Measurements from ENCODE around the gene OPHN1. TPM values are rescaled to one million over a fixed set of nuclear protein-coding genes. Genes with fewer than 3 reads are reported as not detected.

The OPHN1 gene
- total RNA-seq, 4 donors from 2014 or later: 3.9 to 20.6 (median 6.7) TPM

DNA sequence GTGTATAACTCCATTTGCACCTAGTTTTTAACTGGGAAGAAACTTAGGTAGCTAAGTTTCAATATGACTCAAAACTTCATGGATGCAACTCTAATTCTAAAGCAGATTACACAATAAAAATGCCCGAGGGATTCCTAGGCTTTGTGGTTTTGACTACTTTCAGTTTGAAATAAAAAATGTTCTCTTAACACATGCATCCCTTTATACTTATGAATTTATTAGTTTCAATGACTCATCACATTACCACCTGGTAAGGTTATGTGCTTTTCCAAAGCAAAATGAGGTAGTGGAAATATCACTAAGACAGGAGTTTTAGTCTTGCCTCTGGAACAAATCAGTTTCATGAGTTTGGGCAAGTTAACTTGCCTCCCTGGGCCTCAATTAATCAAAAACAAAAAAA is 125.5 kb downstream of the OPHN1 start:
- no peak for DNase-seq
- Histone ChIP-seq H3K27me3 (no peaks in the 10 kb centered on the region), H3K36me3 (no peaks in the 10 kb centered on the region), H3K4me3 (no peak overlapping the region), H3K9me3 (no peaks in the 10 kb centered on the region), H3K27ac (no peak overlapping the region), H3K4me1 (no peaks in the 10 kb centered on the region)
- TF ChIP-seq, protein P1, sequence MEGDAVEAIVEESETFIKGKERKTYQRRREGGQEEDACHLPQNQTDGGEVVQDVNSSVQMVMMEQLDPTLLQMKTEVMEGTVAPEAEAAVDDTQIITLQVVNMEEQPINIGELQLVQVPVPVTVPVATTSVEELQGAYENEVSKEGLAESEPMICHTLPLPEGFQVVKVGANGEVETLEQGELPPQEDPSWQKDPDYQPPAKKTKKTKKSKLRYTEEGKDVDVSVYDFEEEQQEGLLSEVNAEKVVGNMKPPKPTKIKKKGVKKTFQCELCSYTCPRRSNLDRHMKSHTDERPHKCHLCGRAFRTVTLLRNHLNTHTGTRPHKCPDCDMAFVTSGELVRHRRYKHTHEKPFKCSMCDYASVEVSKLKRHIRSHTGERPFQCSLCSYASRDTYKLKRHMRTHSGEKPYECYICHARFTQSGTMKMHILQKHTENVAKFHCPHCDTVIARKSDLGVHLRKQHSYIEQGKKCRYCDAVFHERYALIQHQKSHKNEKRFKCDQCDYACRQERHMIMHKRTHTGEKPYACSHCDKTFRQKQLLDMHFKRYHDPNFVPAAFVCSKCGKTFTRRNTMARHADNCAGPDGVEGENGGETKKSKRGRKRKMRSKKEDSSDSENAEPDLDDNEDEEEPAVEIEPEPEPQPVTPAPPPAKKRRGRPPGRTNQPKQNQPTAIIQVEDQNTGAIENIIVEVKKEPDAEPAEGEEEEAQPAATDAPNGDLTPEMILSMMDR (IDR thresholded peaks at IDR 0.05): no peak
- no peak for TF ChIP-seq POLR2A (IDR thresholded peaks at IDR 0.05)

GRCh38 chrX:68304602-68305001 is 128.7 kb downstream of the OPHN1 start:
- Histone ChIP-seq H3K27ac (no peak overlapping the region), H3K4me3 (no peak overlapping the region), H3K4me1 (no peaks in the 10 kb centered on the region), H3K36me3 (no peaks in the 10 kb centered on the region), H3K27me3 (no peaks in the 10 kb centered on the region), H3K9me3 (no peaks in the 10 kb centered on the region)
- DNase-seq: no peak
- TF ChIP-seq, protein P1 (IDR thresholded peaks at IDR 0.05): no peak
- no peak for TF ChIP-seq POLR2A (IDR thresholded peaks at IDR 0.05)

- H3K36me3 ChIP-seq: no peaks in the 10 kb centered on the region
- no peak overlapping the region for H3K4me3 ChIP-seq
- H3K4me1 ChIP-seq: no peaks in the 10 kb centered on the region
- no peak for TF ChIP-seq POLR2A (IDR thresholded peaks at IDR 0.05)
- H3K9me3 ChIP-seq: no peaks in the 10 kb centered on the region
- no peak for DNase-seq
- no peak overlapping the region for H3K27ac ChIP-seq
- no peaks in the 10 kb centered on the region for H3K27me3 ChIP-seq
Measured at GRCh38 chrX:68299898-68300297, 133.4 kb downstream of the OPHN1 start.

- Histone ChIP-seq H3K36me3 (no peaks in the 10 kb centered on the region), H3K9me3 (no peaks in the 10 kb centered on the region), H3K27ac (no peak overlapping the region), H3K4me1 (no peaks in the 10 kb centered on the region), H3K27me3 (no peaks in the 10 kb centered on the region), H3K4me3 (no peak overlapping the region)
- TF ChIP-seq, protein P1 (IDR thresholded peaks at IDR 0.05): no peak
- no peak for TF ChIP-seq POLR2A (IDR thresholded peaks at IDR 0.05)
- no peak for DNase-seq
Measured at GRCh38 chrX:68292471-68292870, 140.8 kb downstream of the OPHN1 start.

DNA sequence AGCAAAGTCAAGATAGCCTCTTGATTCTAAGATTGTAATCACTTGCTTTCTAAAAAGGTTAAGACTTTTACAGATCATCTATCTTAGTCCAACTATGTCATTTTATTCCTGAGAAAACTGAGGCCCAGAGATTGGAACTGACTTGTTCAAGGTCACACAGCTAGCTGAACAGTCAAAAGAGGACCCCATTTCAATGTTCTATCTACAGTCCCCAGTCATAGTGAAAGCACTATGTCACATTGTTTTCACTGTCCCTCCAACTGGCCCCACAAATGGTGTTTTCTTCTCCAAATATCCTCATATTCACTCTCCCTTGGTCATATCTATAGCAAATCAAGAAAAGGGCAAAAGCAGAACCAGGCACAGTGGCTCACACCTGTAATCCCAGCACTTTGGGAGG is 145.2 kb downstream of the OPHN1 start:
- DNase-seq: no peak
- Histone ChIP-seq H3K4me1 (no peaks in the 10 kb centered on the region), H3K4me3 (no peak overlapping the region), H3K27me3 (no peaks in the 10 kb centered on the region), H3K27ac (no peak overlapping the region), H3K9me3 (no peaks in the 10 kb centered on the region), H3K36me3 (no peaks in the 10 kb centered on the region)
- TF ChIP-seq POLR2A (IDR thresholded peaks at IDR 0.05): no peak
- TF ChIP-seq, protein P1 (IDR thresholded peaks at IDR 0.05): no peak

DNA sequence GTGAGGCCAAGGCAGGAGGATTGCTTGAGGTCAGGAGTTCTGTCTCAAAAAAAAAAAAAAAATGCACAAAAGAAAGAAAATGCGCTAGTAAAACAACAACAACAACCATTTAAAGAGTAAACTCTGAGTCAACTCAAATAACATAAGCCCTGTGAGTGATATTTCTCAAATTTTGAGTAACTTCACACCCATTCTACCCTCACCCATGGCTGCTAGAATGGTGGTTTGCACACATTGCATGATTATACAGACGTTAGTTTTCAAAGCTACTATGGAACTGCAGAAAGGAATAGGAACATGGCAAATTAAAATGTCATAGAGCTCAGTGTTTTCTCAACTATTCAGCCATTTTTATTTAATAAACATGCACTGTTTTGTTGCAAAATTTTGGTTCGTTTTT is 145.9 kb downstream of the OPHN1 start:
- no peak for TF ChIP-seq POLR2A (IDR thresholded peaks at IDR 0.05)

DNA sequence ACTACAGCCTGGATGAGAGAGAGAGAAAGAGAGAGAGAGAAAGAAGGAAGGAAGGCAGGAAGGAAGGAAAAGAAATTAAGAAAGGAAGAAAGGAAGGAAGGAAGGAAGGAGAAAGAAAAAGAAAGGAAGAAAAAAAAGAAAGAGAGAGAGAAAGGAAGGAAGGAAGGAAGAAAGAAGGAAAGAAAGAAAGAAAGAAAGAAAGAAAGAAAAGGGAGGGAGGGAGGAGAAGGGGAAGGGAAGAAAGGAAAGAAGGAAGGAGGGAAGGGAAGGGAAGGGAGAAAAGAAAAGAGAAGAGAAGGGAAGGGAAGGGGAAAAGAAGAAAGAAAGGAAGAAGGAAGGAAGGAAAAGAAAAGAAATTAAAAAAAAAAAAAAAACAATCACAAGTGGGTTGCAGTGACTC is 146.3 kb downstream of the OPHN1 start:
- H3K27ac ChIP-seq: no peak overlapping the region
- no peaks in the 10 kb centered on the region for H3K9me3 ChIP-seq
- no peaks in the 10 kb centered on the region for H3K36me3 ChIP-seq
- no peaks in the 10 kb centered on the region for H3K27me3 ChIP-seq
- H3K4me1 ChIP-seq: no peaks in the 10 kb centered on the region
- TF ChIP-seq, protein P1 (IDR thresholded peaks at IDR 0.05): no peak
- TF ChIP-seq POLR2A (IDR thresholded peaks at IDR 0.05): no peak
- DNase-seq: no peak
- no peak overlapping the region for H3K4me3 ChIP-seq

More for the DNA sequence above, 145.9 kb downstream of the OPHN1 start:
- DNase-seq: no peak
- Histone ChIP-seq H3K4me1 (no peaks in the 10 kb centered on the region), H3K4me3 (no peak overlapping the region), H3K9me3 (no peaks in the 10 kb centered on the region), H3K36me3 (no peaks in the 10 kb centered on the region), H3K27ac (no peak overlapping the region), H3K27me3 (no peaks in the 10 kb centered on the region)
